Activated T-cell treated with anti-CD3 and anti-CD28 coated beads for 1 hour (primary cell): Measurements from ENCODE around the gene SEC14L1.
"Not testable (repeated sequence)": the region's sequence is repeated elsewhere in the genome, so short reads cannot be mapped to it uniquely, and the experiment has no call there.

ENCODE experiments used
- DNase-seq: peaks from one replicate; pipeline ENCODE4 v3.0.0-alpha.2; 2020; ENCODE audit warnings: low read depth

SEC14L1 gene

DNA sequence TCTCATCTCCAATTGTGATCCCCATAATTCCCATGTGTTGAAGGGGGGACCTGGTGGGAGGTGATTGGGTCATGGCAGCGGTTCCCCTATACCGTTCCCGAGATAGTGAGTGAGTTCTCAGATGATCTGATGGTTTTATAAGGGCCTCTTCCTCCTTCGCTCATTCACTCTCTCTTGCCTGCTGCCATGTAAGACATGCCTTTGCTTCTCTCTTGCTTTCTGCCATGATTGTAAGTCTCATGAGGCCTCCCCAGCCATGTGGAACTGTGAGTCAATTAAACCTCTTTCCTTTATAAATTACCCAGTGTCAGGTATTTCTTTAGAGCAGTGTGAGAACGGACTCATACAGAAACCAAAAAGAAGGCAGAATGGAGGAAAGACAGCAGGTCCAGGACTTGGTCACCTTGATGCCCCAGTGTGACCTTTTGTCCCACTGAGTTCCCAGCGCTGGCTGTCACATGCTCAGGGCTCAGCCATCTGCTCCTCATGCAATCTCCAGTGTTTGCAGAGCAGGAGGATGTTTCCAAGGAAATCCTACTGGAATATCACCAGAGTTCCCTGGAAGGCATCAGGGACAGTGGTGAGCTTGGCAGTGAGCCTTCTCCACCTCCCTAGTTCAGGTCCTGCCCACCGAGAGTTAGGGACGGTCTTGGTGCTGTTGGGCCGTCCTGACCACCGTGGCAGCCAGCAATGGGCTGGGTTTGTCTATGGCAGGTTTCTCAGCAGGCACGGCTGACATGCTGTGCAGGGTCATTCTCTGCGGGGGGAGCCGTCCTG is 96.7 kb downstream of the SEC14L1 start:
- no peak for DNase-seq

DNA sequence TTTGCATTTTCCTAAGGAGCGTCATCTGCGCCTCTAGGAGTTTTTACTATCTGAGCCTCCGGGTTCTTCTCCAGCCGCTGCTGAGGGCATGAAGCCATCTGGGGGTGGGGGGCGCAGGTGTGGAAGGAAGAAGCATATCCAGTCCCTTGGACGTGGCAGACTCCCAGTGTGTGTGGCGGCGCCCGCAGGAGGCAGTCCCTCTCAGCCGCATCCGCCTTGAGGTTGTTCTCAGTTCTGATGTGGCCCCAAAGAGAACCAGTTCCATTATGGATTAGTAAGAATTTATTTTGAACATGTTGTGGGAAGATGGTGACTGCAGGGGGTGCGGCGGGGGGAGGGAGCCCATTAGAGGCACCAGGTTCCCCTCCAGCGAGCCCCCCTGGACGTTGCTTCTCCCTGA is 100.2 kb downstream of the SEC14L1 start:
- DNase-seq: no peak

DNA sequence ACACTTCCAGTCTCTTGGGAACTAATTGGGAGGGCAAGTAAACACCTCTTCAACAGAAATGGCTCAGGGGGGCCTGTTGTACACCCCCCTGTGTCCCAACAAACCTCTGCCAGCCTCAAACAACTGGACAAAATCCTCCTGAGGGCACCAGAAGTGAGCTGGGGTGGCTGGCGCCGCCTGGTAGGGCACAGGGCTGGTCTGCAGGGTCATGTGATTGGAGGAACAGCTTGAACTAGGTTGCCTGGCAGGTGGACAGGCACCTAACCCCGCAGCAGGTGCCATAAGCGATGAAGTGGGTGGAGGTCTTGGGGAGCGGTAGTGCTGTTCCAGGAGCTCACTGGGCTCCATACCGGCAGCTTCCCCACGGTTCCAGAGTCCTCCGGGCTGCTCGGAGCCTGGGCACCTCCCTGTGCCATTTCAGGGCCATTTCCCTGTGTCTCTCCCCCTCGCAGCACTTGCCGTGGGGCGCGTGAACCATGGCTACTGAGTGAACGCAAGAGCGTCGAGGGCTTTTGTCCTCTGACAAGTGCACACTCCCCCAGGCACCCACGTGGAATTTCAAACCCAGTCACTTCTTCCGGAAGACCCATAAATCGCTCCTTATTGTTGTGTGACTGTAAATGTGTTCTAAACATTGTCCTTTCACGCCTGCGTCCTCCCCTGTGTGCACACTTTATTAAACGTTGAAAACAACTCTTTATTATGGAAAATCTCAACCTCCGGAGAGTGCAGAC is 101.5 kb downstream of the SEC14L1 start:
- DNase-seq: no peak

DNA sequence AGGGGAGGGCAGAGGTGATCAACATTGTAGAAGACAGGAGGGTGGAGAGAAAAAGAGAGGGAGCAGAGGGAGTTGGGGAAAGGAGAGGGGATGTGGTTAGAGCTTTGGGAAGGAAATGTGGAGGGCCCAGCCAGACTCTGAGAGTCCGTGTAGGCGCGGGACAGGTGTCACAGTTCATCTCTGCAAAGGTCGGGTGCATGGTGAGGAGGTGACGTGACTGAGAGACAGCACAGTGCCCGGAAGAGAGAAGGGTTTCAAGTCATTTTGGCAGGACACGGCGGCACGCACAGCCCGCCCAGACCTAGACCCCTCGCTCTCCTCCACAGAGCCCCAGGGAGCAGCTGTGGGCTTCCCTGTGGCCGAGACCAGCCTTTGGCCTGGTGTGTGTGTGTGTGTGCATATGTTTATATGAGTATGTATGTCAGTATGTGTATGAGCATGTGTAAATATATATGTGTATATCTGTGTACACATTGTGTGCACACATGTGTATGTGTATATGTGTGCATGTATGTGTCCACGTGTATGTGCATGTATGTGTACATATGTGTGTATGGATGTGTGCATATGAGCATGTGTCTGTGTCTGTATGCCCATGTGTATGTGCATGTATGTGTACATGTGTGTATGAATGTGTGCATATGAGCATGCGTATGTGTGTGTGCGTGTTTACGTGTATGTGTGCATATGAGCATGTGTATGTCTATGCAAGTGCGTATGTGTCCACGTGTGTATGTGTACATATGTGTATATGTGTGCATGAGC is 104.6 kb downstream of the SEC14L1 start:
- DNase-seq: no peak

DNA sequence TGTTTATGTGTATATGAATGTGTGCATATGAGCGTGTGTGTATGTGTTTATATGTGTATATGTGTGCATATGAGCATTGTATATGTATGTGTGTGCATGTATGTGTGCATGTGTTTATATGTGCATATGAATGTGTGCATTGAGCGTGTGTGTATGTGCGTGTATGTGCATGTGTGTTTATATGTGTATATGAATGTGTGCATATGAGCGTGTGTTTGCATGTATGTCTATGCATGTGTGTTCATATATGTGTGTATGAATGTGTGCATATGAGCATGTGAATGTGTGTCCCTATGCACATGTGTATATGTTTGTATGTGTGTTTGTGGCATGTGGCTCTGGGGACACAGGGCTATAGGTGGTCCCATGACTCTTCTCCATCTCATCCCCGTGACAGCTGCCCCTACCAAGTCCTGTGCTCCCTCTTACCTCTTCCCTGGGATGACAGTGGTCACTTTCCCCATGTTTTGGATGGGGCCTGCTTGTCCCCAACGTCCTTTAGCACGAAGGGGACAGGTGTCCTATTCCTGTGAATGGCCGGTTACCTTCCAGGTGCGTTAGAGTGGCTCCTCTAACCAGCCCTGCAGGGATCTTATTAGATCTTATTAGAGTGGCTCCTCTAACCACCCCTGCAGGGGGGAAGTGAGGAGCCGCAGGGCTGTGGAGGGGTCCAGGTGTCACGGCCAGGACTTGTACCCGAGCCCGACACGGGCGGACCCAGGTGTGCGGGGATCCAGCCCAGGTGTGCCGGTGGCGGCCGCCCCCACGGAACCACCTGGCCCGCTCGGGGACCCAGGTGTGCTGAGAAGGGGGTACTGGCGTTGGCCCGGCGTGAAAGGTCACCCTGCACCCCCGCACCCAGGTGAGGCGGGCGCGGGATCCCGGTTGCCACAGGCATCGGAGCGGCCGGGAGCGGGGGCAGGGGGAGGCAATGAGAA is 105.6 kb downstream of the SEC14L1 start:
- DNase-seq: no peak

DNA sequence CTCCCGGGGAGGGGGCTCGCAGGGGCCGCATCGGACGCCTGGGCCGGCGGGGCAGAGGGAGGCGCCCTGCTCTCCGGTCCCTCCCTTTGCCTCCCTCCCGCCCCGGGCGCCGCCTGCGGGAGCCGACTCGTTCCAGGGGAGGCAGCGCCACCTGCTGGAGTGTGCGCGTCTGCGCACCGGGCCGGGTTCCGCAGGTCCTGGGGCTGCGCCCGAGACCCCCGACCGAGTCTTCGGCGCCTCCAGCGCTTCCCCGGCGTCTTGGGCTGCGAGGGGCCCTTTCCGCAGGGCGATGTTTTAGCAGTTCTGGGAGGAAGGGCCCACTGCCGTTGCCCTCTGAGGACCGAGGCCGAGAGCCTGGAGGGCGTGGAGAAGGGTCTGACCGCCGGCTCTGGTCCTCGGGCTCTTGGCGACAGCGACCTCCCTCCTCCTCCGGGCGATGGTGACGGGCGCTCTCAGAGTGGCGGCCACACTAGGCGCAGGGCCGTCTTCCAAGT is 106.3 kb downstream of the SEC14L1 start:
- peak; percentile 88 for DNase-seq

DNA sequence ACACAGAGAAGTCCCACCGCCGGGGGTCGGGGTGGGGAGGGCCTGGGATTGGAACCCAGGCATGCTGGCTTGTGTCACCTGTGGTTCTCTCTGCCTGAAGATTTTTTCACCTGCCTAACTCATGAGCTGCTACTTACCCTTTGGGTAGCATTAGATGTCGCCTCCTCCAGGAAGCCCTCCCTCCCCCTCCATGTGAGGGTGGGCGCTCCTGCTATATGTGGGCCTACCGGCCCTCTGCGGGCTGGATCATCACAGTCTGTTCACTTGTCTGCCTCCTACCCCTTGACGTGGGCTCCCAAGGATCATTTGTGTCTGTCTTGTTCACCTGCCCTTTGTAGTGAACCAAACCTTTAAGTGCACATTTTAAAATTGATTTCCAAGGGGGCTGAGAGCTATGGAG is 106.8 kb downstream of the SEC14L1 start:
- no peak for DNase-seq

DNA sequence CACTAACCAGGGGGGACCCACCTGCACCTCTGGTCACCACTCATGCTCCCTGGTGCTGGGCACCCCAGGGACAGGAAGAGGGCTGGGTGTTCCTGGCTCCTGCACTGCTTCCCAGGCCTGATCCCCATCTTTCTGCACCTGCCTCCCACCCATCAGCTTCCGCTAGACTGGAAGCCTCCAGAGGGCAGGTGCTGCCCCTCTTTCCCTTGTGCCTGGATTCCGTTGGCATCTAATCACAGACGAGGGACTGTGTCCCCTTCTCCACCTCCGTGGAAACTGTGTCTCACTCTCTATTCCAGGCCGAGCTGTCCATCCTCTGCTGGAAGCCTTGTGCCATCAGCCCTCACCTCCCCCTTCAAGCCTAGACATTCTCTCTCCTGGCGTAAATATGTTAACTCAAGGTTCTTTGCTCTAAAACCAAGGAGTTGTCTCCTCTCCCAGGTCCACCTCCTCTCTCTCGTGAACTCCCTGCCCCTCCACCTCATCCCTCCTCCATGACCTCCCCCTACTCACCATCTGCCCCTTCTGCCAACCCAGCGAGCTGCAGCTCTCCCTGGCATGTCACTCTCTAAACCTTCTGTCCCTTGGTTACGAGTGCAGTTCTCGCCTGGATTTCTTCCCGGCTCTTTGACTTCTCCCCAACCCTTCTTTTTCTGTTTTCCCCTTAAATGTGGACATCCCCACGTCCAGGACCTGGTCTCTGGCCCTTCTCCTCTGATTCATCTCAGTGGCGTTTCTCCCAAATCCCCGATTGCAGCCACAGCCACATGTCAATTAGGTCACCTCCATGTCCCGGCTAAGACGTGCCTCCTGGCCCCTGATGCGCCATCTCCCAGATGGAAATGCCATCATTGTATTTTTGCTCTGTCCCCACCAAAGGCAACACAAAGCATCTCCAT is 107.7 kb downstream of the SEC14L1 start:
- DNase-seq: no peak

DNA sequence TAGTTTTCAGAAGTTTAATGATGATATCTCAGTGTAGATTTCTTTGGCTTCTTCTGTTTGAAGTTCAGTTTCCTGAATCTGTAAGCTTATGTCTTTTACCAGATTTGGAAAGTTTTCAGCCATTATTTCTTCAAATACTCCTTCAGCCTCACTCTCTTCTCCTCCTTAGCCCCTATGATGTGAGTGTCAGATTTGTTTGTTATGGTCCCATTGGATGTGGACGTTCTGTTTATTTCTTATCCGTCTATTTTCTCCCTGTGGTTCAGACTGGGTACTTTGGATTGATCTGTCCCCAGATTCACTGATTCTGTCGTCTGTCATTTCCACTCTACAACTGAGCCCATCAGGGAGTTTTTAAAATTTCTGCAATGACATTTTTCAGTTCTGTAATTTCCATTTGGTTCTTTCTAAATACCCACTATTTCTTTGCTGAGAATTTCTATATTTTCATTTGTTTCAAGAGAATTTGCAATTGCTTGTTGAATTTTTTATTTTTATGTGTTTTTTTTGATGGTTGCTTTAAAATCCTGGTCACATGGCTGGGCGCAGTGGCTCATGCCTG is 110.9 kb downstream of the SEC14L1 start:
- no peak for DNase-seq

DNA sequence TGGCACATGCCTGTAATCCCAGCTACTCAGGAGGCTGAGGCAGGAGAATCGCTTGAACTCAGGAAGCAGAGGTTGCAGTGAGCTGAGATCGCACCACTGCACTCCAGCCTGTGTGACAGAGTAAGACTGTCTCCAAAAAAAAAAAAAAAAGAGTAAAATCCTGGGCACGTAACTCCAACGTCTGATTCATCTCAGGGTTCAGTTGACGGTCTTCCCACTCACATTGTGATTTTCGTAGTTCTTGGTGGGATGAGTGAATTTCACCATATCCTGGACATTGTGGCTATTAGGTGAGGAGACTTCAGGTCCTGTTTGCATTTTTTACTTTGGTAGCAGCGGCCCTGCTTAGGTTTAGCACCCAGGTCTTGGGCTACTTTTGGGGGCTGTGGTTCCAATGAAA is 111.5 kb downstream of the SEC14L1 start:
- DNase-seq: not testable (repeated sequence)

DNA sequence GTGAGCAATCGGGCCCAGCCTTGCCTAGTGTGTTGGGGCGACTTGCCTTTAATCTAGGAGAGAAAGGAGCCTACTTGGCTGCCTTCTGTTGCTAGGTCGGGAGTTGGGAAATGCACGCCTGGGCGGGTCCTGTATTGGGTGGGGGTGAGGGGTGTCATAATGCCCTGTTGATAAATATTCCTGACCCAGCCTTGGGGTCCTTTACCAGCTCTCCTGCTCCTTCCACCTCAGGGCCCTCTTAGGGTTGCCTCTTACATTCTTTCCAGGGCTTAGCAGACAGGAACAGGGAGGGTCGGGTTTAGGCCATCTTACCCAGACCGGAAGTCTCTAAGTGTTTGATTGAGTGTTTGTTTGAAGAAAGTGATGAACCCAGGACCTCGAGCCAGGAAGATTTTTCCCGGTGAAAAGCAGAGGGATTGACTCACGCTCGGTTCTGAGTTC is 112.9 kb downstream of the SEC14L1 start:
- no peak for DNase-seq

DNA sequence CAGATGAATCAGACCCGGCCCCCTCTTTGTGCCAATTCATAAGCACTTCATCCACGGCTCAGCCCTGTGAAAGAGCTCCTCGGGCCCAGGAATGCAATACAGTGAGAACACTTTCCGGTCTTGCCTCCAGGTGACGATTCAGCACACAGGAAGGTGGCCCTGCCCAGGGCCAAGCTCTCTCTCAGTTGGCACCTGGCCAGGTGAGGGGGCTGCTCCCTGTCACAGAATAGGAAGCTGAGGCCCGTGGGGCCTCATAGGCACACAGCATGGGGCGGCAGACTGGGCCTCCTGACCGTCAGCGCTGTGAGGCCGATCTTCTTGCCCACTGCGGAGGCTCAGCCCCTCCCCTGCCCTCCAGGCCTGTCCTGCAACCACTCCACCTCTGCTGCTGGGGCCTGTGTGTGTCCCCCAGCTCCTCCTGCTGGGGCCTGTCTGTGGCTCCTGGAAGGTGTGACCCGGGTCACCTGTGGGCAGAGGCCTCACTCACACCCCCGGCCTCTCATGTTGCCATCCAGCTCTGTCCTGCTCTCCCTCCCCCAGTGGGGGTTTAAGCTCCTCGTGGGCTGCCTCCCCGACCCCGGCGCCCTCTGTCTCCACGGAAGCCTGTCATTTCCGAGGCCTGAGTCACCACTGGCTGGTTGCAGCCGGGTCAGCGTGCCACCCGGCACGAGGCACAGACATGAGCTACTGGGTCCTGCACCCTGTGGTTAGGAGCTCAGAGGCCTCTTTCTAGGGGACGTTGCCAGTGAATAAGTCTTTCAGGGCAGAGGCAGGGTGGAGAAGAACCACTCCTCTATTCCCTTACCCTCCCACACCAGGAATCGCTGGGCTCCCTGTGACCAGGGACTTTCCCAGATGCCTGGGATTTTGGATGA is 114.4 kb downstream of the SEC14L1 start:
- no peak for DNase-seq

DNA sequence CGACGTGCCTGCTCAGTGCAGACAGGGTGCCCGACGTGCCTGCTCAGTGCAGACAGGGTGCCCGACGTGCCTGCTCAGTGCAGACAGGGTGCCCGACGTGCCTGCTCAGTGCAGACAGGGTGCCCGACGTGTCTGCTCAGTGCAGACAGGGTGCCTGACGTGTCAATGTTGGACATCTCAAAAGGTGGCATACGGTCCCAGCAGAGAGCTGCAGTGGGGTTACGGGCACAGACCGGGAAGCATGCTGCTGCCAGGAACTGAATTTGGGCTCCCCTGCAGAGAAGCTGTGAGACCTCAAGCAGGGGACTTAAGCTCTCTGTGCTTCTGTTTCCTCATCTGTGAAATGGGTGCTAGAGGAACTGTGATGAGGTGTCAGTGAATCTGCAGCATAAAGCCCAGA is 115.2 kb downstream of the SEC14L1 start:
- not testable (repeated sequence) for DNase-seq

DNA sequence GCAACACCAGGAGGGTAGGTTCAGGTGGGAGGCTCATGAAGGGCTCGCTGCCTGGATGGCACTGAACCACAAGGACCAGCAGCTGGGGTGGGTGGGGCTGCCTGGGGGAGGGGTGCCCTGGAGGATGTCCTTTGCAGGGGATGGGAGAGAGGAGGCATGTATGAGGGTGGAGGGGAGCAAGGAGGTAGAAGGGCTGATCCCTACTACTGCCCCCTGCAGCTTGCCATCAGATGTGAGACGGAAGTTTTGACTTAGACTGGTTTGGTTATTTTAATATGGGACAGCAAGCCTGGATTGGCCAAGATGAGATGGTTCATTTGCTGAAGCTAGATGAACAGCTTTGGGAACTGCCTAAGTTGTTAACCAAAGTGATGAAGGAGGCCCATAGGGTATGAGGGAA is 115.9 kb downstream of the SEC14L1 start:
- no peak for DNase-seq

DNA sequence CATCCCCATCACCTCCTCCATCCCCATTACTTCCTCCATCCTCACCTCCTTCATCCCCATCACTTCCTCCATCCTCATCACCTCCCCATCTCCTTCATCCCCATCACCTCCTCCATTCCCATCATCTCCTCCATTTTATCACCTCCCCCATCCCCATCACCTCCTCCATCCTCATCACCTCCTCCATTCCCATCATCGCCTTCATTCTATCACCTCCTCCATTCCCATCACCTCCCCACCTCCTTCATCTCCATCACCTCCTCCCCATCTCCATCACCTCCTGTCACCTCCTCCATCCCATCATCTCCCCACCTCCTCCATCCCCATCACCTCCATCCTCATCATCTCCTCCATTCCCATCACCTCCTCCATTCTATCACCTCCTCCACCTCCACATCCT is 116.4 kb downstream of the SEC14L1 start:
- no peak for DNase-seq

DNA sequence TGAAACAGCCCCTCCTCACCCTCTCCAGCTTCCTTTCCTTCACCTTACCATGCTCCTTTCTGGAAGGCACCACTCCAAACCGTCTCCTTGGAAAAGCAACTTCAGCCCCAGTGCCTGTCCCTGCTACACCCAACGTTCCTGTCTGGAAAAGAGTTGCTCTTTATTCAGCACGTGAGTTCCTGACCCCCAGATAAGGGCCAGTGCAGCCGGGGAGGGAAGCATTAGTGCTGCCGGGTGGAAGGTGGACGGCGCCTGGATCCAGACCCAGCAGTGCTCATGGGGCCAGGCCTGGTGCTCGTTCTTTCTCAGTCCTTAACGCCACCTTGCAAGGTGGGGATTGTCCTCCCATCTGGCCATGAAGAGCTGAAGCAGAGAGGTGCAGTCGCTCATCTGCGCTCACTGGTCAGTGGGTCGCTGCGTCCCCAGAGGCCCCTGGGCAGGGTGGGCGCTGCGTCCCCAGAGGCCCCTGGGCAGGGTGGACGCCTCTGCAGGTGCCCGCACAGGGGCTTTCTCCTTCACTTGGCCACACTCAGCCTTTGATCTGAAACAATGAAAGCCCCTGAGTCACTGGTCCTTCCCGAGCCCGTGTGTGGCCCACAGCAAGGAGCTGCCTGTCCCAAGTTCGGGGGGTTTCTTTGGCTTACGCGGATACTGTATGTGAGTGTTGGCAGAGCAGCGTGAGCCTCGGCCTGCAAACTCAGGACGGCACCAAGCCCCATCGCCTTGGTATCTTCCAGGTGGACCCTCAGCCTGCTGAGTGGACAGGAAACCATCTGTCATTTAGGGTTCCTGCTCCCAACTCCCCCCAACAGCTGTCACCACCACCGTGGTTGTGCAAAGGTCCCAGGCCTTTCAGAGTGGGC is 117.1 kb downstream of the SEC14L1 start:
- no peak for DNase-seq

DNA sequence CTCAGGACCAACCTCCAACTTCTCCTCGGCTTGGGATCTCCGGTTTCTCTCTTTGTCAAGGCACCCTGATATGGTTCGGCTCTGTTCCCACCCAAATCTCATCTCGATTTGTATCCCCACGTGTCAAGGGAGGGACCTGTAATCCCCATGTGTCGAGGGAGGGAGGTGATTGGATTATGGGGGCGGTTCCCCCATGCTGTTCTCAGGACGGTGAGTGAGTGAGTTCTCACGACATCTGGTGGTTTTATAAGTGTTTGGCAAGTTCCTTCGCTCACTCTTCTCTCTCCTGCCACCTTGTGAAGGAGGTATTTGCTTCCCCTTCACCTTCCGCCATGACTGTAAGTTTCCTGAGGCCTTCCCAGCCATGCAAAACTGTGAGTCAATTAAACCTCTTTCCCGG is 117.9 kb downstream of the SEC14L1 start:
- DNase-seq: no peak

DNA sequence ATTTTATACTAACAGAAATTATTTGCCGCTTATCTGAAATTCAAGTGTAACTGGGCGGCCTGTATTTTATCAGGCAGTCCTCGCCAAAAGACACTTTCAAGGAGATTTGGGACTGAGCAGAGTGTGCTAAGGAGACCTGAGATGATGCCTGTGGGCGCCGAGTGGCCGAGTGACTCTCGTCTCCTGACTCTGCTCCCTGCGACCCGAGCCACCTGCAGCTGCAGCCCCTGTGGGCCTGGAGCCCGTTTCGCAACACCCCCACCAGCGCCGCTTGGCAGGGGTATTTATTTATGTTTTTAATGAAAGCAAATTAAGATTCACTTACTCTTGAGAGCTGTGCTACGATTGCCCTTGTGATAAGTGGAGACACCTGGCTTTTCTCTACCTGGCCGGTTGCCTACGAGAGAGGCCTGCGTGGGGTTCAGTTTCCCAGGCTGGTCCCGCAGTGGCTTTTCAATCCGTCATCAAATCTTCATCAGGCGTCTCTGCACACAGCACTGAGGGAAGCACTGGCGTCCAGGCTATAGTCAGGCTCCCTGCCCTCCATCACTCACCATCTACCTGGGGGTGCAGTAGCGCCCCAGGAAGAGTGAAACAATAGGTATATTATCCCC is 124.0 kb downstream of the SEC14L1 start:
- no peak for DNase-seq
